NCI-H2196 (cell line): ENCODE measurements around the gene APIP.
"Not testable (repeated sequence)": the region's sequence is repeated elsewhere in the genome, so short reads cannot be mapped to it uniquely, and the experiment has no call there.

Experiments used
- DNase-seq: peaks from one replicate; lab custom pipeline; 2025; ENCODE audit not compliant: unreplicated experiment; lab: John Stamatoyannopoulos, UW

APIP gene

GRCh38 chr11:34926101-34926830 is 10.1 kb upstream of the APIP start:
- peak; percentile 54 for DNase-seq

GRCh38 chr11:34924714-34925113 is 8.5 kb upstream of the APIP start:
- no peak for DNase-seq

- no peak for DNase-seq
Measured at GRCh38 chr11:34921156-34921555, 5.0 kb upstream of the APIP start.

GRCh38 chr11:34916843-34917770 is 928 bp upstream of the APIP start:
- no peak for DNase-seq

- peak; percentile 27 for DNase-seq
Measured at GRCh38 chr11:34915136-34916014, 804 bp downstream of the APIP start.

GRCh38 chr11:34913556-34913955 is 2.6 kb downstream of the APIP start:
- DNase-seq: not testable (repeated sequence)

GRCh38 chr11:34911676-34912075 is 4.5 kb downstream of the APIP start:
- no peak for DNase-seq

GRCh38 chr11:34910817-34911216 is 5.4 kb downstream of the APIP start:
- DNase-seq: no peak

- no peak for DNase-seq
Measured at GRCh38 chr11:34909955-34910354, 6.2 kb downstream of the APIP start.

GRCh38 chr11:34909415-34909814 is 6.8 kb downstream of the APIP start:
- DNase-seq: no peak

GRCh38 chr11:34907934-34908593 is 8.1 kb downstream of the APIP start:
- DNase-seq: no peak

- no peak for DNase-seq
Measured at GRCh38 chr11:34905666-34906065, 10.5 kb downstream of the APIP start.

- peak; percentile 37 for DNase-seq
Measured at GRCh38 chr11:34904421-34904955, 11.7 kb downstream of the APIP start.

GRCh38 chr11:34899633-34900016 is 16.6 kb downstream of the APIP start:
- no peak for DNase-seq

- DNase-seq: no peak
Measured at GRCh38 chr11:34898474-34898873, 17.7 kb downstream of the APIP start.

- DNase-seq: no peak
Measured at GRCh38 chr11:34897171-34897870, 18.9 kb downstream of the APIP start.

GRCh38 chr11:34896191-34896590 is 20.0 kb downstream of the APIP start:
- not testable (repeated sequence) for DNase-seq

GRCh38 chr11:34893416-34893815 is 22.8 kb downstream of the APIP start:
- no peak for DNase-seq

GRCh38 chr11:34891611-34892010 is 24.6 kb downstream of the APIP start:
- DNase-seq: no peak

- peak; percentile 74 for DNase-seq
Measured at GRCh38 chr11:34890812-34891211, 25.4 kb downstream of the APIP start.
